HCT116 (cell line): ENCODE measurements around the gene CENPB. TPM values are rescaled to one million over a fixed set of nuclear protein-coding genes. Genes with fewer than 3 reads are reported as not detected.

Experiments
- ATAC-seq: fragments of 200-7000 bp; cut with Tn5 transposase; 2 replicates; pipeline ENCODE4 v1.9.1; 2020; ENCODE audit warnings: mild to moderate bottlenecking, moderate library complexity
- BruUV-seq: library from RNA; stranded (reverse); fragments of 400-500 nt; replicated peaks from 2 replicates; lab custom pipeline; 2021; lab: Mats Ljungman, UMichigan
- CTCF ChIA-PET: fragments of 300-600 bp; sonication (Branson Sonifier 250); formaldehyde crosslinking; loops from one replicate; lab custom pipeline; 2021; ENCODE audit warnings: antibody characterized with exemption; lab: Charles Lee
- POLR2A ChIA-PET: fragments of 300-600, 350-600 bp; sonication (Branson Sonifier 250); formaldehyde crosslinking; loops from one replicate; lab custom pipeline; 2021; ENCODE audit warnings: antibody characterized with exemption; lab: Charles Lee
- RAD21 ChIA-PET, 2 experiments: fragments of 300-600 bp; sonication (Branson Sonifier 250); formaldehyde crosslinking; loops; one replicate each; lab custom pipeline; 2023; ENCODE audit warnings: low total read pairs in 2 of 2; ENCODE audit not compliant: uncharacterized antibody in 2 of 2, unreplicated experiment in 2 of 2, low non-redundant PET in 1 of 2; lab: Charles Lee
- DNase-seq: peaks from one replicate; pipeline ENCODE4 v3.0.0-alpha.2; 2010; ENCODE audit warnings: low read depth, low spot score
- H2AFZ ChIP-seq: fragments of 200-600 bp; shearing (Covaris generic), sonication (generic); 2 replicates; pipeline ENCODE4 v1.6.1; 2017; ENCODE audit warnings: low read depth, mixed run types, mixed read lengths, antibody characterized with exemption, low read length; ENCODE audit not compliant: poor library complexity, severe bottlenecking
- H3K27ac ChIP-seq: 2 replicates; pipeline ENCODE4 v1.5.1; 2012; ENCODE audit warnings: low read depth, low read length
- H3K27me3 ChIP-seq: fragments of 200-600 bp; sonication (generic); 2 replicates; pipeline ENCODE4 v1.6.1; 2016; ENCODE audit warnings: mixed run types, low read length, mixed read lengths; ENCODE audit not compliant: insufficient read depth
- H3K36me3 ChIP-seq, 2 experiments: fragments of 200-500 bp in 1 of 2; fragments of 200-600 bp in 1 of 2; sonication (Bioruptor generic) in 1 of 2; sonication (generic) in 1 of 2; 2 replicates each; pipeline versions ENCODE4 v1.5.1 to v1.6.1; 2014 to 2016; ENCODE audit warnings: low read length in 2 of 2, inconsistent platforms in 1 of 2, mixed read lengths in 1 of 2, mixed run types in 1 of 2; ENCODE audit not compliant: insufficient read depth in 2 of 2, control insufficient read depth in 1 of 2
- H3K4me1 ChIP-seq, 2 experiments: fragments of 200-600 bp in 1 of 2; sonication (generic) in 1 of 2; 2 replicates each; pipeline versions ENCODE4 v1.5.1 to v1.6.1; 2012 to 2017; ENCODE audit warnings: low read length in 2 of 2, inconsistent platforms in 1 of 2, mild to moderate bottlenecking in 1 of 2, mixed read lengths in 1 of 2, mixed run types in 1 of 2, moderate library complexity in 1 of 2; ENCODE audit not compliant: insufficient read depth in 2 of 2, control insufficient read depth in 1 of 2
- H3K4me2 ChIP-seq: fragments of 200-600 bp; sonication (generic); 2 replicates; pipeline ENCODE4 v1.6.1; 2017; ENCODE audit warnings: mixed run types, low read length, mixed read lengths
- H3K4me3 ChIP-seq, 2 experiments: fragments of 200-600 bp in 1 of 2; sonication (generic) in 1 of 2; replicated peaks in 1 of 2; 2 replicates each; pipeline ENCODE4 v1.5.1; 2011 to 2016; ENCODE audit warnings: low read length in 2 of 2, control low read depth in 1 of 2, low read depth in 1 of 2, mild to moderate bottlenecking in 1 of 2, mixed read lengths in 1 of 2, mixed run types in 1 of 2
- H3K79me2 ChIP-seq: fragments of 200-600 bp; sonication (generic); 2 replicates; pipeline ENCODE4 v1.6.1; 2017; ENCODE audit warnings: mild to moderate bottlenecking, mixed run types, low read length, moderate library complexity, mixed read lengths; ENCODE audit not compliant: insufficient read depth
- H3K9ac ChIP-seq: fragments of 200-600 bp; sonication (generic); 2 replicates; pipeline ENCODE4 v1.6.1; 2016; ENCODE audit warnings: low read length, mixed read lengths
- H3K9me2 ChIP-seq: fragments of 200-600 bp; sonication (generic), shearing (Covaris generic); 2 replicates; pipeline ENCODE4 v1.6.1; 2017; ENCODE audit warnings: mixed run types, mild to moderate bottlenecking, moderate library complexity; ENCODE audit not compliant: insufficient read depth
- H3K9me3 ChIP-seq, 2 experiments: fragments of 200-500 bp in 1 of 2; fragments of 200-600 bp in 1 of 2; sonication (Bioruptor generic) in 1 of 2; sonication (generic) in 1 of 2; 2 replicates each; pipeline ENCODE4 v1.6.1; 2014 to 2017; ENCODE audit warnings: low read length in 2 of 2, mixed read lengths in 2 of 2, inconsistent platforms in 1 of 2, low read depth in 1 of 2, mild to moderate bottlenecking in 1 of 2, mixed run types in 1 of 2, moderate library complexity in 1 of 2; ENCODE audit not compliant: control insufficient read depth in 1 of 2, insufficient read depth in 1 of 2
- H4K20me1 ChIP-seq: fragments of 200-600 bp; sonication (generic), shearing (Covaris generic); 2 replicates; pipeline ENCODE4 v1.6.1; 2017; ENCODE audit warnings: mixed run types, mild to moderate bottlenecking, moderate library complexity; ENCODE audit not compliant: insufficient read depth
- ATF3 ChIP-seq: IDR thresholded peaks from 2 replicates; pipeline ENCODE4 v1.6.1; 2012
- EGR1 ChIP-seq: IDR thresholded peaks from 2 replicates; pipeline ENCODE4 v1.6.1; 2012; ENCODE audit warnings: low read depth
- ELF1 ChIP-seq: IDR thresholded peaks from 2 replicates; pipeline ENCODE4 v1.6.1; 2012; ENCODE audit warnings: low read depth, borderline replicate concordance
- EZH2 ChIP-seq: fragments of 200-600 bp; sonication (generic); IDR thresholded peaks from 2 replicates; pipeline ENCODE4 v1.6.1; 2017; ENCODE audit warnings: antibody characterized with exemption, mixed run types
- EZH2phosphoT487 ChIP-seq: fragments of 200-600 bp; IDR thresholded peaks from 2 replicates; pipeline ENCODE4 v1.6.1; 2018; ENCODE audit warnings: antibody characterized with exemption, borderline replicate concordance
- JUND ChIP-seq: IDR thresholded peaks from 2 replicates; pipeline ENCODE4 v1.6.1; 2012
- MAX ChIP-seq: IDR thresholded peaks from 2 replicates; pipeline ENCODE4 v1.6.1; 2012
- POLR2A ChIP-seq: IDR thresholded peaks from 2 replicates; pipeline ENCODE4 v1.7.0; 2011; ENCODE audit warnings: borderline replicate concordance; ENCODE audit not compliant: insufficient read depth, insufficient read length; ENCODE audit errors: extremely low read depth
- RAD21 ChIP-seq: IDR thresholded peaks from 2 replicates; pipeline ENCODE4 v1.6.1; 2012; ENCODE audit warnings: low read depth, mild to moderate bottlenecking
- REST ChIP-seq: IDR thresholded peaks from 2 replicates; pipeline ENCODE4 v1.6.1; 2012; ENCODE audit warnings: low read depth
- SIN3A ChIP-seq: IDR thresholded peaks from 2 replicates; pipeline ENCODE4 v1.6.1; 2012; ENCODE audit warnings: low read depth
- SP1 ChIP-seq: IDR thresholded peaks from 2 replicates; pipeline ENCODE4 v1.6.1; 2012; ENCODE audit warnings: low read depth
- YY1 ChIP-seq: IDR thresholded peaks from 2 replicates; pipeline ENCODE4 v1.6.1; 2011; ENCODE audit warnings: low read length, low read depth, moderate library complexity, mild to moderate bottlenecking; ENCODE audit not compliant: insufficient replicate concordance; ENCODE audit errors: extremely low read depth
- ZNF274 ChIP-seq: fragments of 200-500 bp; sonication (Bioruptor generic); IDR thresholded peaks from 2 replicates; pipeline ENCODE4 v1.6.1; 2014; ENCODE audit warnings: mild to moderate bottlenecking, low read depth, low read length, inconsistent platforms
- intact Hi-C: fragments of 100-400 bp; cut with micrococcal nuclease; formaldehyde crosslinking; loops from 2 replicates; pipeline ENCODE4 v1.10.0; 2022
- total RNA-seq: library from RNA; stranded (reverse); gene quantifications from one replicate; pipeline ENCODE4 v1.2.1, GENCODE V29; 2021; ENCODE audit not compliant: unreplicated experiment

CENPB gene
- total RNA-seq, 1 experiment from 2014 or later: 67.2 TPM

GRCh38 chr20:3749087-3749688 is 37.4 kb downstream of the CENPB start (continued):
- no peak for TF ChIP-seq REST
- no peak for TF ChIP-seq EZH2
- no peak for TF ChIP-seq EGR1

DNA sequence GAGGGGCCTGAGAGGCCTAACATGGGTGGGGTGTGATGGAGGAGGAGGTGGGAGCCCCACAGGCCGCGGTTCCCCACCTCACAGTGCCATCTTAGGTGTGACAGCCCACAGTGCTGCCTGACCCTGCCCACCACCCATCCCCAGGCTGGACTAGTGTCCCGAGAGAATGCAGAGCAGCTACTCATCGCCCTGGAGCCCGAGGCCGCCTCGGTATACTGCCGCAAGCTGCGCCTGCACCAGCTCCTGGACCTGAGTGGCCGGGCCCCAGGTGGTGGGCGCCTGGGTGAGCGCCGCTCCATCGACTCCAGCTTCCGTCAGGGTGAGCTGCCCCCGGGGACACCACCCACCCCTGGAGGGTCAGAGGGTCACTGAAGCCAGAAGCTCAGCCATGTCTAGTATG is 38.5 kb downstream of the CENPB start:
- no peaks in the 10 kb centered on the region for H3K27me3 ChIP-seq
- no peak overlapping the region for H3K4me3 ChIP-seq
- no peak for TF ChIP-seq ATF3
- TF ChIP-seq POLR2A: no peak
- TF ChIP-seq SIN3A: no peak
- TF ChIP-seq EZH2phosphoT487: no peak
- TF ChIP-seq SP1: no peak
- TF ChIP-seq EGR1: no peak
- no peak for TF ChIP-seq MAX
- no peak for TF ChIP-seq ELF1
- no peak for TF ChIP-seq YY1
- TF ChIP-seq JUND: no peak
- TF ChIP-seq ZNF274: no peak
- no peak for TF ChIP-seq RAD21
- ChIA-PET RAD21 (no interaction called here), POLR2A (no interaction called here), CTCF (interaction anchor here (0.7 to 3.8 kb wide), 4 partner anchors 13 to 33 kb away, joined by 3 to 9 read pairs (median 4); partner anchors contain the start of genes ADISSP and SPEF1)
- no peaks in the 10 kb centered on the region for H3K9me3 ChIP-seq
- ATAC-seq (no peak), DNase-seq (no peak)
- H4K20me1 ChIP-seq: no peaks in the 10 kb centered on the region
- no TSS peak for BruUV-seq
- intact Hi-C loops: no loop called here
- no peak overlapping the region for H3K4me2 ChIP-seq
- H2AFZ ChIP-seq: no peak overlapping the region
- H3K9me2 ChIP-seq: no peaks in the 10 kb centered on the region
- H3K4me1 ChIP-seq: peaks cover 9 to 23% of the 10 kb centered on the region in 2 experiments
- no peak overlapping the region for H3K27ac ChIP-seq
- H3K9ac ChIP-seq: no peak overlapping the region
- H3K79me2 ChIP-seq: no peaks in the 10 kb centered on the region
- H3K36me3 ChIP-seq: peaks cover 0 to 8% of the 10 kb centered on the region in 2 experiments; a peak in 2 of 4 replicates
